ENCODE results near the gene CD8B2.
"Not testable (repeated sequence)": the region's sequence is repeated elsewhere in the genome, so short reads cannot be mapped to it uniquely, and the experiment has no call there.

The CD8B2 gene

GRCh38 chr2:106566050-106566449 lies 78.9 kb downstream of the CD8B2 start:
- no peak overlapping the region for H3K4me3 ChIP-seq (ENCODE audit: low read depth, low read length)
- H3K27me3 ChIP-seq: no peaks in the 10 kb centered on the region
- DNase-seq: peak; percentile 18
- H3K36me3 ChIP-seq: no peaks in the 10 kb centered on the region
- TF ChIP-seq CTCF (IDR thresholded peaks at IDR 0.05; ENCODE audit: low read depth, low read length): no peak
- no peaks in the 10 kb centered on the region for H3K4me1 ChIP-seq
- no peaks in the 10 kb centered on the region for H3K9me3 ChIP-seq

- H3K9me3 ChIP-seq; H3K27me3 ChIP-seq; H3K36me3 ChIP-seq; H3K4me3 ChIP-seq (ENCODE audit: low read depth, low read length); DNase-seq; H3K4me1 ChIP-seq: not testable (repeated sequence)
These were observed 79.3 kb downstream of the CD8B2 start for GRCh38 chr2:106566484-106566883.

- TF ChIP-seq CTCF (IDR thresholded peaks at IDR 0.05; ENCODE audit: low read depth, low read length): no peak
- H3K9me3 ChIP-seq: no peaks in the 10 kb centered on the region
These were observed 83.2 kb downstream of the CD8B2 start for GRCh38 chr2:106570316-106570715.

More at GRCh38 chr2:106570316-106570715, 83.2 kb downstream of the CD8B2 start:
- Histone ChIP-seq H3K4me1 (no peaks in the 10 kb centered on the region), H3K36me3 (no peaks in the 10 kb centered on the region), H3K27me3 (no peaks in the 10 kb centered on the region), H3K4me3 (ENCODE audit: low read depth, low read length) (no peak overlapping the region)
- DNase-seq: no peak
